ENCODE results near the gene BRAP.

- TF ChIP-seq POLR2A (IDR thresholded peaks at IDR 0.05) (no peak), CTCF (IDR thresholded peaks at IDR 0.05) (no peak)
These were observed 2.2 kb upstream of the BRAP start for GRCh38 chr12:111687952-111688351.
